ENCODE results near the gene VPS36.
"Not testable (repeated sequence)": the region's sequence is repeated elsewhere in the genome, so short reads cannot be mapped to it uniquely, and the experiment has no call there.

VPS36 gene, protein sequence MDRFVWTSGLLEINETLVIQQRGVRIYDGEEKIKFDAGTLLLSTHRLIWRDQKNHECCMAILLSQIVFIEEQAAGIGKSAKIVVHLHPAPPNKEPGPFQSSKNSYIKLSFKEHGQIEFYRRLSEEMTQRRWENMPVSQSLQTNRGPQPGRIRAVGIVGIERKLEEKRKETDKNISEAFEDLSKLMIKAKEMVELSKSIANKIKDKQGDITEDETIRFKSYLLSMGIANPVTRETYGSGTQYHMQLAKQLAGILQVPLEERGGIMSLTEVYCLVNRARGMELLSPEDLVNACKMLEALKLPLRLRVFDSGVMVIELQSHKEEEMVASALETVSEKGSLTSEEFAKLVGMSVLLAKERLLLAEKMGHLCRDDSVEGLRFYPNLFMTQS

DNA sequence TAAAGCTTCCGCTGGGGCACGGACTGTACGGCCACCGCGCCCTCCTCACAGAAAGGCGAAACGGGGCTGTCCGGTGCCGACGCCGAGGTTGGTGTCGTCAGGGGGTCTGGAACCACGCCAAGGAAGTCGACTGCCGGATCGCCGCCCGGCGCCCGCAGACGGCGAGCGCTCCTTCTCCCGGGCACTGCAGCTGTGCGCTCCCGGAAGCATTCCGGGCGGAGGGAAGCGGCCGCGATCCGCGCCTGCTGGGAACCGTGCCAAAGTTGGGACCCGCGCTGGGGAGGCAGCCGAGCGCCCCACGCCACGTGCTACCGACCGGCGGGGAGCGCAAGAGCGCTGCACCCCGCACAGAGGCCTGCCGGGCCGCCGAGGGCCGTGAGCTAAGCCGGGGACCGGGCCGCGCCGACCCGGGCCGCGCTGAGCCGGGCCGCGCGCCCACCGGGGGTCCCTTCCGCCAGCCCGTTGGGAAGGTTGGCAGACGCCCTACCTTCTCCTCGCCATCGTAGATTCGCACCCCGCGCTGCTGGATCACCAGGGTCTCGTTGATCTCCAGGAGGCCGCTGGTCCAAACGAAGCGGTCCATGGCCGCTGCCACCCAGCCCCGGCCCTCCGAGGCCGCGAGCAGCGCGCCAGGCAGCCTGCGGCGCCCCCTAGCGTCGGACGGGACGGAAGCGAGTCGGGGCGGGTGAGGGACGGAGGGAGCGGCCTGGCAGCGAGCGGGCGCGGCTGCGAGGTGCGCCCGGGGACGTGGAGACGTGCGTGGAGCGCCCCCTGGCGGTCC is at the start of gene VPS36:
Gene VPS36, minus strand, starts transcription at position 623 of the 781 bp plus-strand sequence. Its CDS starts 40 bp downstream, at position 583.
- Histone ChIP-seq H3K4me3 (peak within 1 kb of the TSS; percentile 74 to 92 (median 86)), H3K36me3 (peaks cover 7 to 38% (median 21%) of the 10 kb centered on the region in 11 experiments; a peak in 20 of 22 replicates), H3K4me1 (peaks cover 37 to 46% (median 43%) of the 10 kb centered on the region in 10 experiments), H3K27ac (peak within 1 kb of the TSS; percentile 97 to 100 (median 99)), H3K27me3 (no peaks in the 10 kb centered on the region), H3K4me2 (peak within 1 kb of the TSS; percentile 86 to 96 (median 90)), H3K9ac (peak within 1 kb of the TSS; percentile 98 to 100 (median 99)), H3K9me3 (replicated peaks in 1 of 11) (no peaks in the 10 kb centered on the region), H4K20me1 (peaks cover 18 to 46% (median 41%) of the 10 kb centered on the region in 11 experiments; a peak in 21 of 22 replicates)
- TF ChIP-seq Cebpa-rat (IDR thresholded peaks at IDR 0.05): no peak

DNA sequence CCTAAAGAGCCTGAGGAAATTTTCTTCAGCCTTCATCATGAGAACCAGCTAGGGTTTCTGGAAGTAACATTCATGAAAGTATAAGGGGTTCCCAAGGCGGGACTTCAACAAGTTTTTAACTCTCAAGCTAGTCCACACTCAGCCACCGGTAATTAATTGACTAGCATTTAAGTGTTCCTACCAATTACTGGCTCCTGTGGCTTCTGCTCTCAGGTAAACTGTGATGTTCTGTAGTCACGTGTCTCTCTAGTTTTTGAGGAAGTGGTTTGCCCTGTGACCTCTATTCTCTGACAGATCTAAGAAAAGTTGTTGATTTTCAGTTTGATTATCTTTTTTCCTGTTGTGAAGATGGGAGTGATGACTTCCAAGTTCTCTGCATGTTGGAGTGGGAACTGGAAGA is 47.5 kb upstream of the VPS36 start:
- H3K9ac ChIP-seq, H3K4me3 ChIP-seq, H3K4me1 ChIP-seq, H3K4me2 ChIP-seq, H3K36me3 ChIP-seq, H3K27ac ChIP-seq, H3K27me3 ChIP-seq, H4K20me1 ChIP-seq: not testable (repeated sequence)
- H3K9me3 ChIP-seq (replicated peaks in 1 of 11): peaks cover 10 to 12% (median 11%) of the 10 kb centered on the region in 11 experiments

GRCh38 chr13:52494241-52494640 is 43.8 kb upstream of the VPS36 start:
- not testable (repeated sequence) for H3K36me3 ChIP-seq; H3K4me1 ChIP-seq; H3K27me3 ChIP-seq; H3K9ac ChIP-seq; H3K27ac ChIP-seq; H3K4me3 ChIP-seq; H4K20me1 ChIP-seq; H3K4me2 ChIP-seq; H3K9me3 ChIP-seq (replicated peaks in 1 of 11)

- not testable (repeated sequence) for H3K4me3 ChIP-seq; H3K4me2 ChIP-seq; H3K27ac ChIP-seq; H3K27me3 ChIP-seq; H3K9me3 ChIP-seq (replicated peaks in 1 of 11); H3K4me1 ChIP-seq; H3K9ac ChIP-seq; H4K20me1 ChIP-seq; H3K36me3 ChIP-seq
Measured at GRCh38 chr13:52491015-52491414, 40.6 kb upstream of the VPS36 start.

GRCh38 chr13:52488763-52489162 is 38.3 kb upstream of the VPS36 start:
- H3K9ac ChIP-seq; H3K9me3 ChIP-seq (replicated peaks in 1 of 11); H3K4me3 ChIP-seq: not testable (repeated sequence)

GRCh38 chr13:52487078-52487477 is 36.6 kb upstream of the VPS36 start:
- H3K4me2 ChIP-seq, H3K36me3 ChIP-seq, H4K20me1 ChIP-seq: not testable (repeated sequence)

More at GRCh38 chr13:52488763-52489162, 38.3 kb upstream of the VPS36 start:
- not testable (repeated sequence) for H3K4me1 ChIP-seq, H3K27me3 ChIP-seq, H3K27ac ChIP-seq, H3K36me3 ChIP-seq, H3K4me2 ChIP-seq, H4K20me1 ChIP-seq

DNA sequence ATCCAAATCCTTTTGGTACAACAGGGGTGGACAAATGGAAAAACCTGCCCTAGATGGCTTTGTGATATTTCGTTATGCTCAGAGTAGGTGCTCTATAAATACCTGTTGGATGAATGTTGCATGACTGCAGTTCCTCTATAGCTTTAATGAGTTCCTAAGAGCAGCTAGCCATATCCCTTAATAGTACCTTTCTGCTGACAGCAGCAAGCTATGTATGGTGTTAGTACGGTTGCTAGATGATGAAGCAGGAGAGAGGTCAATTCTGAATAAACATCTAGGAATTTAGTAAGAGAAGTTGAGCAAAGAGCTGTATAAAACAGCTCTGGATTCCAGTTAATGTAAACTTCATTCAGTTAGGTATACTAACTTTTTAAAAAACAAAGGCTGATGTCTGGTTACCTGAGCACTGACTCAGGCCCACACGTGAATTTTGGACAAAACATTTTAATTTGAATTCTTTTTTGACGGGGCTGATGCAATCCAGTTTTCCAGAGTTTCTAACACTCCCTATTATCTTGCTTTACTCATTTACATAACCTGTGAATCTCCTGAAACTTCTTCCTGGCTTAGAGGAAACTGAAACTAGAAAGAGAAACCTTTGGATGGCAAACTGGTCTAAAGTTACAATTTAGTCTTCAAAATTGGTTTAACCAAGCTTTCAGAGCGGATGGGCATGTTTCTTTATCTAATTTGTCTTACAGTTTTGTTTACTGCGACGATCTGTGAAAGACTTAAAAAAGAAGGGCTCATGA is 30.4 kb upstream of the VPS36 start:
- not testable (repeated sequence) for H3K27ac ChIP-seq; H3K4me2 ChIP-seq; H3K9ac ChIP-seq; H3K9me3 ChIP-seq (replicated peaks in 1 of 11); H3K27me3 ChIP-seq; H4K20me1 ChIP-seq; H3K4me3 ChIP-seq; H3K4me1 ChIP-seq
- peaks cover 9 to 24% (median 14%) of the 10 kb centered on the region in 11 experiments for H3K36me3 ChIP-seq

More at GRCh38 chr13:52487078-52487477, 36.6 kb upstream of the VPS36 start:
- H3K27ac ChIP-seq; H3K4me3 ChIP-seq; H3K9ac ChIP-seq; H3K9me3 ChIP-seq (replicated peaks in 1 of 11); H3K4me1 ChIP-seq; H3K27me3 ChIP-seq: not testable (repeated sequence)

- not testable (repeated sequence) for H3K4me3 ChIP-seq, H3K27me3 ChIP-seq
- peaks cover 87 to 100% (median 96%) of the 10 kb centered on the region in 11 experiments for H3K36me3 ChIP-seq
Measured at GRCh38 chr13:52468487-52468886, 18.1 kb upstream of the VPS36 start.

DNA sequence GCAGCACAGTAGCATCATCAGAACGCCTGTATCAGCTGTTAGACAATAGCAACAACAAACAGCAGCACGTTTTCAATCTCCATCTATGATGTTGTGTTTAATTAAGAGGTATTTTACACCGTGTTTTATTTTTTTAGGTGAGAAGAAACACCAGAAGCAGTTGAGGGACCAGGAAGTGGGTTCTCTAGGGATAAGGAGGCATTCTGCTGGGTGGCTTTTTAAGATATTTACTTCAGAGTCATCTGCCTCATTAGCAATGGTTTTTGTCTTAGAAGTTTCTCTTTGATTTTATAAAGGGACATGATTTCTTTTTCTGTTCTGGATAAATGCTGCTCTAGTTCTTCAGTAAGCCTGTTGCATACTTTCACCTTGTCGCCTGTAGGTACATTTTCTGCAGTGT is 13.1 kb upstream of the VPS36 start:
- Histone ChIP-seq H3K36me3 (peaks cover 81 to 100% (median 98%) of the 10 kb centered on the region in 11 experiments), H4K20me1 (peaks cover 0 to 54% (median 32%) of the 10 kb centered on the region in 11 experiments; a peak in 13 of 22 replicates), H3K9ac (no peak overlapping the region), H3K27ac (no peak overlapping the region), H3K4me1 (peaks cover 0 to 38% (median 16%) of the 10 kb centered on the region in 10 experiments; a peak in 17 of 20 replicates), H3K4me3 (no peak overlapping the region), H3K4me2 (0 out of 22 replicates have a peak overlapping the region, but pooled peaks of 1 of the 11 experiments have one; percentile 24), H3K9me3 (replicated peaks in 1 of 11) (peaks cover 0 to 6% (median 0%) of the 10 kb centered on the region in 11 experiments; a peak in 2 of 22 replicates), H3K27me3 (no peaks in the 10 kb centered on the region)
- TF ChIP-seq Cebpa-rat (IDR thresholded peaks at IDR 0.05): no peak

More at GRCh38 chr13:52468487-52468886, 18.1 kb upstream of the VPS36 start:
- not testable (repeated sequence) for H3K9me3 ChIP-seq (replicated peaks in 1 of 11); H3K4me2 ChIP-seq; H3K9ac ChIP-seq; H3K27ac ChIP-seq; H3K4me1 ChIP-seq
- peaks cover 0 to 12% (median 9%) of the 10 kb centered on the region in 11 experiments; a peak in 9 of 22 replicates for H4K20me1 ChIP-seq

Data from BLaER1 treated with 17β-estradiol and CSF1 and Interleukin-3, amounts not matched to agents 10 nM and 100 nM (cell line).